Measurements from ENCODE around the gene CNKSR3. TPM values are rescaled to one million over a fixed set of nuclear protein-coding genes. Genes with fewer than 3 reads are reported as not detected.

CNKSR3 gene
- total and polyA plus RNA-seq, 5 donors from 2014 or later, result 0.25 TPM; not detected in 4

DNA sequence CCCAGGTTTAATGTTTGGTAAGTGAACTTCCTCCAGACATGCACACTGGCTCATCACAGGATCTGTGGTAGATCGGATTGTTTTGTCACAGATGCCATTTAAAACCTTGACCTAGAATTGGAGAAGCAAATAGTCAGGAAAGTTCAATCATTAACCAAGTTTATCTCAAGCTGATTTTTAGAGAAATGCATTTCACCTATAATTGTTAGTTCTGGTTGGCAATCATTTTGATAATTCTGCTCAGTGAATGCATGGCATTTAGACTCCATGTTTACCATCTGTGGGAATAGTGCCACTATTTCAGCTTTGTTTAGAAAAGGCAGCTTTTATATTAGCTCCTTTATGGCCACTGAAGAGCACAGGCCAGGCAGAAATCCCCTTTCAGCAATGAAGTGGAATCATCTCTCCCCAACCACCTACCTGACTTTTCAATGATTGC lies 80.0 kb downstream of the CNKSR3 start:
- H3K27me3 ChIP-seq (ENCODE audit: control insufficient read depth, insufficient read depth, low read length), result no peaks in the 10 kb centered on the region
- Mint-ChIP-seq H3K4me3 (no peak overlapping the region), H3K9me3 (no peaks in the 10 kb centered on the region), H3K27ac (no peak overlapping the region), H3K27me3 (peaks cover 5% of the 10 kb centered on the region), H3K4me1 (no peaks in the 10 kb centered on the region), H3K36me3 (no peaks in the 10 kb centered on the region)
- DNase-seq, result no peak
- H3K9me3 ChIP-seq (ENCODE audit: control insufficient read depth in 2 of 2, low read length in 2 of 2), result no peaks in the 10 kb centered on the region
- ATAC-seq (ENCODE audit: low read depth in 2 of 2), result no peak
- no peaks in the 10 kb centered on the region for H3K4me1 ChIP-seq (ENCODE audit: control insufficient read depth, insufficient read depth, low read length, poor library complexity, severe bottlenecking)
- H3K27ac ChIP-seq (ENCODE audit: insufficient read depth, low read length, poor library complexity, severe bottlenecking), result no peak overlapping the region
- no peak overlapping the region for H3K4me3 ChIP-seq (ENCODE audit: low read depth, low read length)
- no peaks in the 10 kb centered on the region for H3K36me3 ChIP-seq (ENCODE audit: control insufficient read depth, insufficient read depth, low read length)

DNA sequence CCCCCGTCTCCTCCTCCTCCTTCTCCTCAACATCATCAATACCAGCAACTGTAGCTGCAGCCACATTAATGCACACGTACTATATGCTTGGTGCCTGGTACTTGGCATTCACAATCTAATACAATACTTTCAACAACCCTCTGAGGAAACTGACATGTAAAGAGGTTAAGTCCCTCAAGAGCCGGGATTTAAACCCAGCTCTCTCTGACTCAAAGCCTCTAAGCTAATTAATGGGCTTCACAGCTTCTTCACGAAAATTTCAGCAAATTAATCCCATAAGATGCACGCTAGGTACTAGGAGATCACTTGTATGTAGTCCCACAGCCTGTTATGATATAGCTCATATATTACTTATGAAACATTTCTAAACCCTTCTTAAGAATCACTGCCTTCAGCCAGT lies 80.8 kb downstream of the CNKSR3 start:
- Histone ChIP-seq H3K27ac (ENCODE audit: insufficient read depth, low read length, poor library complexity, severe bottlenecking) (no peak overlapping the region), H3K36me3 (ENCODE audit: control insufficient read depth, insufficient read depth, low read length) (no peaks in the 10 kb centered on the region), H3K9me3 (ENCODE audit: control insufficient read depth in 2 of 2, low read length in 2 of 2) (no peaks in the 10 kb centered on the region), H3K27me3 (ENCODE audit: control insufficient read depth, insufficient read depth, low read length) (no peaks in the 10 kb centered on the region), H3K4me1 (ENCODE audit: control insufficient read depth, insufficient read depth, low read length, poor library complexity, severe bottlenecking) (no peaks in the 10 kb centered on the region), H3K4me3 (ENCODE audit: low read depth, low read length) (no peak overlapping the region)
- no peaks in the 10 kb centered on the region for H3K4me1 Mint-ChIP-seq
- no peak overlapping the region for H3K4me3 Mint-ChIP-seq
- H3K27me3 Mint-ChIP-seq, result peaks cover 5% of the 10 kb centered on the region
- peaks cover 0 to 1% (median 0%) of the 10 kb centered on the region in 7 donors for H3K9me3 Mint-ChIP-seq
- DNase-seq, result no peak
- H3K36me3 Mint-ChIP-seq, result no peaks in the 10 kb centered on the region
- ATAC-seq (ENCODE audit: low read depth in 2 of 2), result no peak
- no peak overlapping the region for H3K27ac Mint-ChIP-seq

DNA sequence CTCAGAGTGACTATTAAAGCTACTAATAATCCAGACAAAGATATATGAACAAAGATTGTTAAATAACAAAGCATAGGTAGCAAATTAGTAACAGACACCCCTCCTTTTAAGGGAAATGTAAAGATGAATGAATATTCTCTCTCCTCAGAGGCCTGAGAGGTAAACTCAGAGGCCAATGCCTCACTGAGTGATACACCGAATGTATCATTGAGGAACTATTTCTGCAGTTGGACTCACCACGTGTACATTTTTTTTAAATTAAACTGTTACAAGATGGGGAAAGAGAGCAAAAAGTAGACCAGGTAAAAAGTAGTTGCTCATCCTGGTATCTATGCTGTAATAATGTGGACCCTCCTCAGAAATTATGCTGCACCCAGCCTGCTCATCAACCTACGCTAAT lies 81.6 kb downstream of the CNKSR3 start:
- H3K27ac Mint-ChIP-seq, result no peak overlapping the region
- no peaks in the 10 kb centered on the region for H3K36me3 Mint-ChIP-seq
- no peaks in the 10 kb centered on the region for H3K4me1 Mint-ChIP-seq
- Histone ChIP-seq H3K27me3 (ENCODE audit: control insufficient read depth, insufficient read depth, low read length) (no peaks in the 10 kb centered on the region), H3K36me3 (ENCODE audit: control insufficient read depth, insufficient read depth, low read length) (no peaks in the 10 kb centered on the region), H3K4me3 (ENCODE audit: low read depth, low read length) (no peak overlapping the region), H3K9me3 (ENCODE audit: control insufficient read depth in 2 of 2, low read length in 2 of 2) (no peaks in the 10 kb centered on the region), H3K4me1 (ENCODE audit: control insufficient read depth, insufficient read depth, low read length, poor library complexity, severe bottlenecking) (no peaks in the 10 kb centered on the region), H3K27ac (ENCODE audit: insufficient read depth, low read length, poor library complexity, severe bottlenecking) (no peak overlapping the region)
- no peak for ATAC-seq (ENCODE audit: low read depth in 2 of 2)
- peaks cover 5% of the 10 kb centered on the region for H3K27me3 Mint-ChIP-seq
- no peak overlapping the region for H3K4me3 Mint-ChIP-seq
- H3K9me3 Mint-ChIP-seq, result peaks cover 0 to 1% (median 0%) of the 10 kb centered on the region in 7 donors
- DNase-seq, result no peak

DNA sequence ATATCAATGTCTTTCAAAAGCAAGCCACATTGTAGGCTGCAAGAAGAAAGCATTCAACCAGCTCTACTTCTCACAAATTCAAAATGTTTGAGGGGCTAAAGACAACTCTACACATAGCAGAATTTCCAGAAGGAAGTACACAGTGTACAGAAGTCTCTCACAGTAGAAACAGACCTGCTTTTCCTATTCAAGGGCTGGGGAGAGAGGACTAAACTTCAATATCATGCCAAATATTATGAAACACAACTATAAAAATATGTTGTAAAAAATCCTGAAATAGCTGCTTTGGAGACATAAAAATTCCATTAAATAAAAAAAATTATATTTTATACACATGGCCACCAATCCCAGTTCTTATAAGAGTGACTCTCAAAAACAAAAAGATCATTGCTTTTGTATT lies 83.0 kb downstream of the CNKSR3 start:
- Mint-ChIP-seq H3K4me3 (no peak overlapping the region), H3K27ac (no peak overlapping the region), H3K4me1 (no peaks in the 10 kb centered on the region), H3K9me3 (peaks cover 0 to 1% (median 0%) of the 10 kb centered on the region in 7 donors), H3K36me3 (no peaks in the 10 kb centered on the region), H3K27me3 (peaks cover 5% of the 10 kb centered on the region)
- Histone ChIP-seq H3K4me1 (ENCODE audit: control insufficient read depth, insufficient read depth, low read length, poor library complexity, severe bottlenecking) (no peaks in the 10 kb centered on the region), H3K27me3 (ENCODE audit: control insufficient read depth, insufficient read depth, low read length) (no peaks in the 10 kb centered on the region), H3K9me3 (ENCODE audit: control insufficient read depth in 2 of 2, low read length in 2 of 2) (no peaks in the 10 kb centered on the region), H3K27ac (ENCODE audit: insufficient read depth, low read length, poor library complexity, severe bottlenecking) (no peak overlapping the region), H3K36me3 (ENCODE audit: control insufficient read depth, insufficient read depth, low read length) (no peaks in the 10 kb centered on the region), H3K4me3 (ENCODE audit: low read depth, low read length) (no peak overlapping the region)
- no peak for ATAC-seq (ENCODE audit: low read depth in 2 of 2)
- no peak for DNase-seq

DNA sequence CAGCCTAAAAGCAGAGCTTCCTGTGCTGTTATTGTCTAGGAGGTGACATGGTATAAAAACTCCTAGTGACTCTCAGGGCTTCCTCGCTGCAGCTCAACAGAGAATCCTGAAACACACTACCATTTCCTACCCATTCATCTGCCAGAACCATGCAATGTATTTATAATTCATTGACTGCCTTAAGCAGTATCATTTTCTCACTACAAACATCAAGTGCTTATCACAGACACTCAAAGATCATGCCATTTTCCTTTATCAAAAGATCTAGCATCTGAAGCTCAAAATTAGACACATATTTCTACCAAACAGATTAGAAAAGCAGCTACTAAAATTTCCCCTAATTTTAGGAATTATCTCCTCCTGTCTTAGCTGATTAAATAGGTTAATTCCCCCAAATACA lies 83.5 kb downstream of the CNKSR3 start:
- H3K27me3 Mint-ChIP-seq, result peaks cover 5% of the 10 kb centered on the region
- H3K27ac Mint-ChIP-seq, result no peak overlapping the region
- Histone ChIP-seq H3K9me3 (ENCODE audit: control insufficient read depth in 2 of 2, low read length in 2 of 2) (no peaks in the 10 kb centered on the region), H3K4me1 (ENCODE audit: control insufficient read depth, insufficient read depth, low read length, poor library complexity, severe bottlenecking) (no peaks in the 10 kb centered on the region), H3K27ac (ENCODE audit: insufficient read depth, low read length, poor library complexity, severe bottlenecking) (no peak overlapping the region), H3K36me3 (ENCODE audit: control insufficient read depth, insufficient read depth, low read length) (no peaks in the 10 kb centered on the region), H3K4me3 (ENCODE audit: low read depth, low read length) (no peak overlapping the region), H3K27me3 (ENCODE audit: control insufficient read depth, insufficient read depth, low read length) (no peaks in the 10 kb centered on the region)
- DNase-seq, result no peak
- no peak overlapping the region for H3K4me3 Mint-ChIP-seq
- H3K4me1 Mint-ChIP-seq, result no peaks in the 10 kb centered on the region
- peaks cover 0 to 1% (median 0%) of the 10 kb centered on the region in 7 donors for H3K9me3 Mint-ChIP-seq
- H3K36me3 Mint-ChIP-seq, result no peaks in the 10 kb centered on the region
- no peak for ATAC-seq (ENCODE audit: low read depth in 2 of 2)

DNA sequence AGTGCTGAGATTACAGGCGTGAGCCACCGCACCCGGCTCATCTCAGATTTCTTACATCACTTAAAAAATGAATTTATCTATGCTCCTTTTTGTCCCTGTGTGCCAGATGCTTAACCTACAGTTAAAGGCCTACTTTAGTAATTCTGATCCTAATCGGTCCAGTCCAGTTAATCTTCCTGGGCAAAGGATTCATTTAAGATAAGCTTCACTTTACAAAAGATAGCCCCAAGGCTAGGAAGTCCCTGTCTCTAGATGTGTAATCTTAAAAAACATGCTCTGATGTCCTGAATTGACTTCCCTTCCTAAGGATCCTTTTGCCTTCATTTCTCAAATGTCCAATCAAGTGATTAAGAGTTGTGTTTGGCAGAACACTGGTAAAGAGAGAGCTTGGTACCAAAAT lies 85.5 kb downstream of the CNKSR3 start:
- Mint-ChIP-seq H3K36me3 (no peaks in the 10 kb centered on the region), H3K4me1 (no peaks in the 10 kb centered on the region), H3K27me3 (peaks cover 5% of the 10 kb centered on the region), H3K4me3 (no peak overlapping the region), H3K9me3 (peaks cover 0 to 1% (median 0%) of the 10 kb centered on the region in 7 donors), H3K27ac (no peak overlapping the region)
- DNase-seq (no peak), ATAC-seq (ENCODE audit: low read depth in 2 of 2) (no peak)
- Histone ChIP-seq H3K27me3 (ENCODE audit: control insufficient read depth, insufficient read depth, low read length) (no peaks in the 10 kb centered on the region), H3K4me3 (ENCODE audit: low read depth, low read length) (no peak overlapping the region), H3K27ac (ENCODE audit: insufficient read depth, low read length, poor library complexity, severe bottlenecking) (no peak overlapping the region), H3K4me1 (ENCODE audit: control insufficient read depth, insufficient read depth, low read length, poor library complexity, severe bottlenecking) (no peaks in the 10 kb centered on the region), H3K9me3 (ENCODE audit: control insufficient read depth in 2 of 2, low read length in 2 of 2) (no peaks in the 10 kb centered on the region), H3K36me3 (ENCODE audit: control insufficient read depth, insufficient read depth, low read length) (no peaks in the 10 kb centered on the region)

DNA sequence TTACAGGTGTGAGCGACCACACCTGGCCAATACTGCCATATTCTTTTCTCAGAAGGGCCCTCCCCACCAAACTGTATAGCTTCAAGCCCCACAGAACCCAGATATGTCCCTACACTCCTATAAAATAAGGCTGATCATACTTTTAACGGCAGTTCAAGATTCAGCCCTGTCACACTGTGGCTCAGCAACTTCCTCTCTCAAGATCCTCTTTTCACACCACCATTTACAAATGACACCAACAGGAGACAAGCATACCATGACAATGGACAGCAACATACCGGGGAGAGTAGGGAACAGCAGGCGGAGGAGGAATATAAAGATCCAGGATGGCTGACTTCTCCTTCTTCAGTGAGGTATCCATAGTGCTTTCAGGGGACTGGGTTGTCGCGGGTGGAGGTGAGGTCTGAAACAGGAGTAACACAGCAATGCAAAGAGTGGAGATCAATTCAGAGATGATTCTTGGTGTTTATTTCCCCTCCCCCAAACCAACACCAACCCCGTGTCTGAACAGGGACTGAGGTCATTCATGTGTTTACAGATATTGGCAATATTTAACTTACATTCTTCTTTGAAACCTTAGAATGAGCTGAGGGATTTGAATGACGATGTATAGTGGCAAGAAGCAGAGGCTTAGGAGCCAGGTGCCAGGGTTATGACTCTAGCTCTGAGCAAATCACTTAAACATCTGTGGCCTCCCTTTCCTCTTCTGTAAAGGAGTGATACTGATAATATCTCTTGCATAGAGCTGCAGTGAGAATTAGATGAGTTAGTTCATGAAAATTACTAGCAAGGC lies 96.3 kb downstream of the CNKSR3 start:
- Histone ChIP-seq H3K36me3 (ENCODE audit: control insufficient read depth, insufficient read depth, low read length) (no peaks in the 10 kb centered on the region), H3K27me3 (ENCODE audit: control insufficient read depth, insufficient read depth, low read length) (no peaks in the 10 kb centered on the region), H3K9me3 (ENCODE audit: control insufficient read depth in 2 of 2, low read length in 2 of 2) (no peaks in the 10 kb centered on the region), H3K4me3 (ENCODE audit: low read depth, low read length) (no peak overlapping the region), H3K27ac (ENCODE audit: insufficient read depth, low read length, poor library complexity, severe bottlenecking) (no peak overlapping the region), H3K4me1 (ENCODE audit: control insufficient read depth, insufficient read depth, low read length, poor library complexity, severe bottlenecking) (no peaks in the 10 kb centered on the region)
- Mint-ChIP-seq H3K36me3 (no peaks in the 10 kb centered on the region), H3K4me1 (peaks cover 0 to 6% (median 0%) of the 10 kb centered on the region in 4 donors), H3K9me3 (peaks cover 0 to 3% (median 0%) of the 10 kb centered on the region in 7 donors), H3K27ac (no peak overlapping the region), H3K4me3 (no peak overlapping the region), H3K27me3 (no peaks in the 10 kb centered on the region)
- ATAC-seq (ENCODE audit: low read depth in 2 of 2) (no peak), DNase-seq (no peak)
